ENCODE results near the gene SBNO2.

SBNO2 gene

GRCh38 chr19:1088416-1089010 is 85.6 kb downstream of the SBNO2 start:
- DNase-seq (ENCODE audit: low read depth), result no peak

GRCh38 chr19:1087813-1088415 is 86.2 kb downstream of the SBNO2 start:
- DNase-seq (ENCODE audit: low read depth), result no peak

- DNase-seq (ENCODE audit: low read depth), result no peak
Measured at GRCh38 chr19:1086613-1087012, 87.5 kb downstream of the SBNO2 start.

- no peak for DNase-seq (ENCODE audit: low read depth)
Measured at GRCh38 chr19:1085676-1086442, 88.2 kb downstream of the SBNO2 start.

- DNase-seq (ENCODE audit: low read depth), result no peak
Measured at GRCh38 chr19:1085053-1085658, 88.9 kb downstream of the SBNO2 start.

GRCh38 chr19:1084024-1084868 is 89.8 kb downstream of the SBNO2 start:
- DNase-seq (ENCODE audit: low read depth), result no peak

GRCh38 chr19:1082928-1083816 is 90.9 kb downstream of the SBNO2 start:
- DNase-seq (ENCODE audit: low read depth), result no peak

GRCh38 chr19:1082165-1082927 is 91.7 kb downstream of the SBNO2 start:
- DNase-seq (ENCODE audit: low read depth), result no peak

GRCh38 chr19:1081301-1082164 is 92.5 kb downstream of the SBNO2 start:
- no peak for DNase-seq (ENCODE audit: low read depth)

GRCh38 chr19:1080360-1081161 is 93.5 kb downstream of the SBNO2 start:
- DNase-seq (ENCODE audit: low read depth), result no peak

GRCh38 chr19:1079566-1080111 is 94.4 kb downstream of the SBNO2 start:
- no peak for DNase-seq (ENCODE audit: low read depth)

- DNase-seq (ENCODE audit: low read depth), result no peak
Measured at GRCh38 chr19:1076951-1077350, 97.1 kb downstream of the SBNO2 start.

GRCh38 chr19:1076046-1076386 is 98.1 kb downstream of the SBNO2 start:
- no peak for DNase-seq (ENCODE audit: low read depth)

- DNase-seq (ENCODE audit: low read depth), result no peak
Measured at GRCh38 chr19:1074544-1075283, 99.4 kb downstream of the SBNO2 start.

- no peak for DNase-seq (ENCODE audit: low read depth)
Measured at GRCh38 chr19:1073956-1074517, 100.0 kb downstream of the SBNO2 start.

GRCh38 chr19:1073063-1073955 is 100.8 kb downstream of the SBNO2 start:
- no peak for DNase-seq (ENCODE audit: low read depth)
